ENCODE data around the gene RNF10.
"Not testable (repeated sequence)": the region's sequence is repeated elsewhere in the genome, so short reads cannot be mapped to it uniquely, and the experiment has no call there.

RNF10 gene

GRCh38 chr12:120617193-120617592, 83.0 kb downstream of the RNF10 start:
- DNase-seq (ENCODE audit: low spot score), result not testable (repeated sequence)

- not testable (repeated sequence) for DNase-seq (ENCODE audit: low spot score)
Measured at GRCh38 chr12:120617767-120618166, 83.6 kb downstream of the RNF10 start.

- DNase-seq (ENCODE audit: low spot score), result no peak
Measured at GRCh38 chr12:120618954-120619615, 84.9 kb downstream of the RNF10 start.

DNA sequence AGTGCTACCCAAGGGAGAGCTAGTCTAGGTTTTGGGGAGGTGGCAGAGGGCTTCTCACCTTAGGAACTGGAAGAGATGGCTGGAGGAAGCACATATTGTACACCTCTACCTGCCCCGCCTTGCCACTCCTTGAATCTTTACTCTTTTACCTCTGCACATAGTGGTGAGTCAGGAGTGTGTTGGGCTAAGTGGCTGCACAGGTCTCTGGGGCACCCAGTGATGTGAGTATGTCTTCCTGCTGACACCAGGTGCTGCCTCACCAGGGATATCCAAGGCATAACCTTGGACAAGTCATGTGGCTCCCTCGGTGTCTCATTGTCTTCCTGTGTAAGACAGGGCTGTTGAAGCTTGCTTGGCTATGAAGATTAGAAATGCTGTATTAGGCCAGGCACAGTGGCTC, 86.5 kb downstream of the RNF10 start:
- no peak for DNase-seq (ENCODE audit: low spot score)

DNA sequence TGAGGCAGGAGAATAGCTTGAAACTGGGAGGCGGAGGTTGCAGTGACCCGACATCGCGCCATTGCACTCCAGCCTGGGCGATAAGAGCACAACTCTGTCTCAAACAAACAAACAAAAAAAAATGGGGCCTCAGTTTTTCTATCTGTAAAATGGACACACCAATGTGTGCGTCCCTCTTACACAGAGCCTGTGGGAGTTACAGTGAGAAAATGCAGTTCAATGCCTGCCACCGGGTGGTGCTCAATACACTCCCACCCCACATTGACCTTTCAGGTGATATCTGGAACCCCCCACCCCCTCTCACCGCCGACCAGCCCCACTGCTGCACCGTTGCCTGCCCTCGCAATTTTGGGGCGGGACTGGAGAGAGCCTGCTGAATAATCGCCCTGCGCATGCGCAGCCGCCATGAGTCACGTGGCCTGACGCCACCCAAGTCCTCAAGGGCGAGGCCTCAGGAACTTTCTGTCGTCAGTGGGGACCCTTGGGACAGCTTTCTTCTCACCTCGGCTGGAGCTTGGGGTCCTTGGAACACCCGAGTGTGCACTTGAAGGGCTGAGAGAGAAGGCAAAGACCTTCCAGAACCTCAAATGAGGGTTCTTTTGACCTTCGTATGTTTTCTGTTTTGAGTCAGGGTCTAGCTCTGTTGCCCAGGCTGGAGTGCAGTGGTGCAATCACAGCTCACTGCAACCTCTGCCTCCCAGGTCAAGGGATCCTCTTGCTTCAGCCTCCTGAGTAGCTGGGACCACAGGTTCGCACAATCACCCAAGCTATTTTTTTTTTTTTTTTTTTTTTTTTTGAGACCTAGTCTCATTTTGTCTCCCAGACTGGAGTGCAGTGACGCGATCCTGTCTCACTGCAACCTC, 91.6 kb downstream of the RNF10 start:
- DNase-seq (ENCODE audit: low spot score), result no peak
